ENCODE measurements around the gene ST8SIA6.

DNA sequence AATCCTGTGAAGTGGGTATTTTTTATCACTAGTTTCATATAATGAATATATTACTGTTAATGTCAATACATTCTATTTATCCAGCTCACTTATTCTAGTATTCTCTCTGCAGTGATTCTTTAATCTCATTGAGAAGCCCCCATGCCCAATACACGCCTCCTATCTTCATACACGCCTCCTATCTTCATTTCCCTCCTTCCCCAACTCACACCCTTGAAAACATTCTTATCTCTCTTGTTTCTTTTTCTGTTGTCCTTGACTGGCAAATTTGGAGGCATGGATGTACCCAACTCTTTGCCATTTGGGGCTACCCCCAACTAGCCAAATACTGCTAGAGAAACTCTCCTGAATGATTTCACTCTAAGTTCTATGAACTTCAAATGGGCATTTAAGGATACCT, 40.5 kb downstream of the ST8SIA6 start:
- TF ChIP-seq, protein P1, sequence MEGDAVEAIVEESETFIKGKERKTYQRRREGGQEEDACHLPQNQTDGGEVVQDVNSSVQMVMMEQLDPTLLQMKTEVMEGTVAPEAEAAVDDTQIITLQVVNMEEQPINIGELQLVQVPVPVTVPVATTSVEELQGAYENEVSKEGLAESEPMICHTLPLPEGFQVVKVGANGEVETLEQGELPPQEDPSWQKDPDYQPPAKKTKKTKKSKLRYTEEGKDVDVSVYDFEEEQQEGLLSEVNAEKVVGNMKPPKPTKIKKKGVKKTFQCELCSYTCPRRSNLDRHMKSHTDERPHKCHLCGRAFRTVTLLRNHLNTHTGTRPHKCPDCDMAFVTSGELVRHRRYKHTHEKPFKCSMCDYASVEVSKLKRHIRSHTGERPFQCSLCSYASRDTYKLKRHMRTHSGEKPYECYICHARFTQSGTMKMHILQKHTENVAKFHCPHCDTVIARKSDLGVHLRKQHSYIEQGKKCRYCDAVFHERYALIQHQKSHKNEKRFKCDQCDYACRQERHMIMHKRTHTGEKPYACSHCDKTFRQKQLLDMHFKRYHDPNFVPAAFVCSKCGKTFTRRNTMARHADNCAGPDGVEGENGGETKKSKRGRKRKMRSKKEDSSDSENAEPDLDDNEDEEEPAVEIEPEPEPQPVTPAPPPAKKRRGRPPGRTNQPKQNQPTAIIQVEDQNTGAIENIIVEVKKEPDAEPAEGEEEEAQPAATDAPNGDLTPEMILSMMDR (IDR thresholded peaks at IDR 0.05; ENCODE audit: insufficient read depth, low read length, poor library complexity, severe bottlenecking), result no peak
- TF ChIP-seq EZH2phosphoT487 (conservative IDR thresholded peaks at IDR 0.05; ENCODE audit: low read length), result no peak

All from SU-DHL-6 (cell line).